HG02840 (cell line): ENCODE measurements around the gene NAT9.

ENCODE experiments used
- ATAC-seq: cut with Tn5 transposase; IDR thresholded peaks from one replicate; pipeline ENCODE4 v1.9.1; 2021; ENCODE audit warnings: mild to moderate bottlenecking, moderate library complexity, moderate number of reproducible peaks; ENCODE audit not compliant: unreplicated experiment, low FRiP score

Gene NAT9

GRCh38 chr17:74764751-74765286, 11.3 kb downstream of the NAT9 start:
- no peak for ATAC-seq

DNA sequence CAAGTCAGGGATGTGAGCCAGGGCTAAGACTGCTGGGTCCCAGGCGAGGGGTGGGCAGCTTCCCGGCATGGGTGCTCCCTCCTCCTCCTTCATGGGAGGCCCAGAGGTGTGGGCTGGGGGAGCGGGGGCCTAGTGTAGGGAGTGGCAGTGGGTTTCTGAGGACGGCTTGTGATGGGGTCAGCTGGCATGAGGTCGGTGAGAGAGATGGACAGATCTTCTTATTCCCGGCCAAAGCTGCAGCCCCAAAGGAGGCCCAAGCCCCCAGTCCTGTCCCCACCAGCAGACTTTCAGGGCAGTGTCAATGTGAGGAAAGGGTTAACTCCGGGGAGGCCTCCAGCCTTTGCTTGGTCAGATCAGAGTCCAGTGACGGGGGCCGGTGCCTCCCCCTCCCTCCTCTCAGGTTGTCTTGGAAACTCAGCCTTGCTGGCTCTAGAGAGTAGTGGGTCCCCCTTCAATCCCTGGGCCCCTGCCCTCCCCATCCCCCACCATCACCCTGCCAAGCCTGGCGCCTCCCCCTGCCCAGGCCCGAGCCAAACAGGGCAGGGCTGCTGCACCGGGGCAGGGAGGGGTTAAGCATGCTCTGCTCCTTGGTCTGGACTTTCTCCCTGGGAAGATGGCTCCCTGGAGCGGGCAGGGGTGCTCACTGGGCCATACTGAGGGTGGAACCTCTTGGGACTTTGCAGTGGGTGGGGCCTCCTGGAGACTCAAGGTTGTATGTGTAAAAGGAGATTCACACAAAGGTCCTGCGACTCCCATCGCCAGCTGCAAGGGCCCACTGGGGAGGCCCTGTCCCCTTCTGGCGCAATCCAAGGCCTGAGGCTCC, 12.4 kb downstream of the NAT9 start:
- ATAC-seq, result no peak

DNA sequence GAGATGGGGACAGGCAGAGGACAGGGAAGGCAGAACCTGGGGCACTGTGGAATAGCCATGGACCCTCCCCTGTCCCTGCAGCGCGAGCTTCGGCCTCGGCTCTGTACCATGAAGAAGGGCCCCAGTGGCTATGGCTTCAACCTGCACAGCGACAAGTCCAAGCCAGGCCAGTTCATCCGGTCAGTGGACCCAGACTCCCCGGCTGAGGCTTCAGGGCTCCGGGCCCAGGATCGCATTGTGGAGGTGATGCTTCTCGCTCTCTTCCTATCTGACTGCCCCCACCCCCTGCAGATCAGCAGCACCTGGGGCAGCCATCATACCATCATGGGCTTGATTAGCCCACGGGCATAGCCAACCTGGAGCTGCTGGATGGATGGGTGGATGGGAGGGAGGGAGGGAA, 14.2 kb downstream of the NAT9 start:
- no peak for ATAC-seq

GRCh38 chr17:74761419-74761818, 14.7 kb downstream of the NAT9 start:
- ATAC-seq, result no peak

- no peak for ATAC-seq
Observed at GRCh38 chr17:74760404-74761105, 15.6 kb downstream of the NAT9 start.

DNA sequence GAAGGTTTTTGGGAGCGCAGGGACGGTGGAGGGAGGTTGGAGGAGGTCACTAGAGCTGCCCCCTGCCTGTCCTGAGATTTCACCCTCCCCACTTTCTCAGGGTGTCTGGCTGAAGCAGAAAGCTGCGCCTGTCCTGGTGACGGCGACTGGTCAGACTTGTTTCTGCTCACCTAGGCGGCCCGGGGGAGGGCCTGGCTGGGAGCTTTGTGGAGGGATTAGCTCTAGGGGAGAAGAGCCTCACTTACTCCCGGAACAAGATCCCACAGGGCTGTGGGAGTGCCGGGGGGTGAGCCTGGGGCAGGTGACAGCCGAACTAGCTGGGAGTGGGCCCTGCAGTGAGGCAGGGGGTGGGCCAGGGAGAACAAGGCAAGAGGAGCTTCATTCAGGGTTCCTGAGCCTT, 16.2 kb downstream of the NAT9 start:
- ATAC-seq, result no peak

DNA sequence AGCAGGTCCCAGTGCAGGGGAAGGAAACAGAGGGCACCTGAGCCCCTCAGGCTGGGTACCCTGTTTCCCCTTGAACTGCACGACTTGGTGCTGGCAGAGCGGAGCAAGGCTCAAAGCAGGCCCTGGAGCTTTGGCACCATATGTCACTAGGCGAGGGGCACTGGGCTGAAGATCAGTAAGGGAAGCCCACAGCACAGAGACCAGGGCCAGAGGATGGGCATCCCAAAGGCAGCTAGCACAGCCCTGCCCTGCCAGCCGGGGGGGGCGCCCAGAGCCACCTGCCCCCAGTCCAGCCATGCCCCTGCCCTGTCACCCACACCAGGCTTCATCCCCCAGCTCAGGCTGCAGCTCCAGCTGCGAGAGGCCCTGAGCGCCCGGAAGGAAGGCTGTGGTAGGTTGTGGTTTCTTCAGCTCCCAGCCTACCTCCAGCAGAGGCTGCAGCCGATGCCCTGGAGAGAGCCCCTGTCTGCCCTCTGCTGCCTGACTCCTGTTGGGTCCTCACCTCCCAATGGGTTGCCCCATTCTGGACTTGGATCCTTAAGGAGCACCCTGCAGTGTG, 16.8 kb downstream of the NAT9 start:
- ATAC-seq, result no peak

DNA sequence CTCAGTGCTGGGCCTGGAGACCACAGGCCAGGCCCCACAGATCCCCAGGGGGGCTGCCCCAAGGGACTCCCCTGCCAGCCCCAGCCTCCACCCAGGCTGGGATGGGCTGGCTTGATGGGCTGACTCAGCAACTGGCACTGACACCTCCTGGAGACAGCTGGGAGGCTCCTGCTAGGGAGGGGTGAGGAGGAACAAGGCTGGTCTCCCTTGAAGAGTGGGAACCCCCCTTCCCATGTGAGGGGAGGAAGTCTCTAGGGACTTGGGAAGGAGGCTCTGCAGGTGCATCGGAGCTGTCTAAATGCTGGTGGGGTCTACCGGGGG, 17.3 kb downstream of the NAT9 start:
- no peak for ATAC-seq

- ATAC-seq, result no peak
Observed at GRCh38 chr17:74757931-74758847, 18.0 kb downstream of the NAT9 start.

DNA sequence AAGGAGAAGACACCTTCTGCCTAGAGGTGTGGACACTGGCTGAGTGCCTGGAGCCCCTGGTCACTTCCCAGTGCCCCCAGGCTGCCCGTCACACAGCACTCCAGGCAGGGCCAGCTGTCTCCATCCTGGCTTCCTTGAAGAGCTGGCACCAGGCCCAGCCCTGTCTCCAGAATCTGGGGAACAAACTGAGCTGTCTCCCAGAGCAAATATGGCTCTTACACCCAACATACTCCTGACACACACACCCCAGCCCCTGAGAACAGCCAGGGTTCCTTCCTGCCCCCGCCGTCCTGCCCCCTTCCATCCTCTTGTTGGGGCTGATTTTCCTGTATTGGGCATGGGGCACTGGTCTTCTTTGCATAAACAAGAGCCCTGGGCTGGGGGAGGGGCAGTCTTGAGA, 18.6 kb downstream of the NAT9 start:
- no peak for ATAC-seq

GRCh38 chr17:74756891-74757290, 19.3 kb downstream of the NAT9 start:
- no peak for ATAC-seq

DNA sequence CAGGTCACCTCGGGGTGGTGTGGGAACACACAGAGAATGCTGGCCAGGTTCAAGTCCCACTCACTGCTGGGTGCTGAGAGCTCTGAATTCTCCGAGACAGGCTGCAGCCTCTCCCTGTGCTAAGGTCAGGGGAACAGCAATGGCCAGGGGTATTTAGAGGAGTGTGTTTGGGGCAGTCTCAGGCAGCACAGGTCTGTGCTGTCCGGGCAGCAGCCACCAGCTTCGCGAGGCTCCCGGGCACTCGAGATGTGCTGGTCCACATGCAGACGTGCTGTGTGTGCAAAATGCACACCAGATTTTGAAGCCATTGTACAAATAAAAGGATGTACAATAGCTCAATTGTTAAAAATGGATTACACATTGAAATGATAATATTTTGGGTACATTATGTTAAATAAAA, 20.6 kb downstream of the NAT9 start:
- ATAC-seq, result no peak

- no peak for ATAC-seq
Observed at GRCh38 chr17:74754832-74755231, 21.3 kb downstream of the NAT9 start.

DNA sequence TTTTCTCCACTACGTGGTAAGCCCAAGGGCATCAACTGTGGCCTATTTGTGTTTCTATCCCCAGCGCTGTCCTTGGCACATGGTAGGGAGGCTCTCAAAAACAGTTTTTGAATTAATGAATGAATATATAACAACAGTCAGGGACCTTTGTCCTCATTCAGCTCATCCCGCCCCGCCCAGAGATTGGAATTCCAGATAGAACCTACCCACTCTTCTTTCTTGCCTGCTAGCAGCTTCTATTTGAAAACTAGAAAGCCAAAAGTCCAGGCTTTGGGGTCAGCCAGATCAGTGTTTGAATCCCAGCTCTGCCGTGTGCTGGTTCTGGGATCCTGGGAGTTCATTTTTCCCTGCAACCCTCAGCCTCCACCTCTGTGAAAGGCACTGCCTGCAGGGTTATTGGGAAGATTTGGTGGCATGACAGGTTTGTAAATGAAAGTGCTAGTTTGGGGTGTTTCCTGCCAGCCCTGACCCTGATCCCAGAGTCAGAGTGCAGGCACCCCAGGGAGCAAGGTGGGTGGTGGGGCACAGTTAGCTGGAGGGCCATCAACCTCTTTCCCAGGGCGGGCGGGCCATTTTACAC, 23.2 kb downstream of the NAT9 start:
- ATAC-seq, result no peak

DNA sequence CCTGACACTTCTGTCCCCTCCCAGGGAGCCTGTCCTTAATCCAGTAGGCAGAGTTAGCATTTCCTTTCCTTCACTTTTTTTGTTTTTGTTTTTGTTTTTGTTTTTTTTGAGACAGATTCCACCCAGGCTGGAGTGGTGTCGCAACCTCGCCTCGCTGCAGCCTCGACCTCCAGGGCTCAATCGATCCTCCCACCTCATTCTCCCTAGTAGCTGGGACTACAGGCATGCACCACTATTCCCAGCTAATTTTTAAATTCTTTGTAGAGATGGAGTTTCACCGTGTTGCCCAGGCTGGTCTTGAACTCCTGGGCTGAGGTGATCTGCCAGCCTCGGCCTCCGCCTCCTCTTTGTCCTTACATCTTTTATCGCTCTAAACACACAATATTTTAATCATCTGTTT, 23.7 kb downstream of the NAT9 start:
- ATAC-seq, result no peak

GRCh38 chr17:74750327-74751069, 25.6 kb downstream of the NAT9 start:
- no peak for ATAC-seq

DNA sequence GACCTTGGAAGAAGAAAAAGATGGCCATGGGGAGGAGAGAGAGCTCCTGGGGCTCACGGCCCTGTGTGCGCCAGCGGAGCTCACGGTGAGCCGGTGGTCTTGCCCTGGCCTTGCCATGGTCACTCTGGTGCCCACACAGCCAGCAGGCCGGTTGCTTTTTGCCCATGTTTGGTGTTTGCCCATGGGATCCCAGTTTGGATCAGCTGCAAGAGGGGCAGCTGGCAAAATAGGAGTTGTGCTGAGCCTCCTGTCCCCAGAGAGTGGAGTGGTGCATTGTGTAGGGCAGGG, 26.2 kb downstream of the NAT9 start:
- no peak for ATAC-seq

DNA sequence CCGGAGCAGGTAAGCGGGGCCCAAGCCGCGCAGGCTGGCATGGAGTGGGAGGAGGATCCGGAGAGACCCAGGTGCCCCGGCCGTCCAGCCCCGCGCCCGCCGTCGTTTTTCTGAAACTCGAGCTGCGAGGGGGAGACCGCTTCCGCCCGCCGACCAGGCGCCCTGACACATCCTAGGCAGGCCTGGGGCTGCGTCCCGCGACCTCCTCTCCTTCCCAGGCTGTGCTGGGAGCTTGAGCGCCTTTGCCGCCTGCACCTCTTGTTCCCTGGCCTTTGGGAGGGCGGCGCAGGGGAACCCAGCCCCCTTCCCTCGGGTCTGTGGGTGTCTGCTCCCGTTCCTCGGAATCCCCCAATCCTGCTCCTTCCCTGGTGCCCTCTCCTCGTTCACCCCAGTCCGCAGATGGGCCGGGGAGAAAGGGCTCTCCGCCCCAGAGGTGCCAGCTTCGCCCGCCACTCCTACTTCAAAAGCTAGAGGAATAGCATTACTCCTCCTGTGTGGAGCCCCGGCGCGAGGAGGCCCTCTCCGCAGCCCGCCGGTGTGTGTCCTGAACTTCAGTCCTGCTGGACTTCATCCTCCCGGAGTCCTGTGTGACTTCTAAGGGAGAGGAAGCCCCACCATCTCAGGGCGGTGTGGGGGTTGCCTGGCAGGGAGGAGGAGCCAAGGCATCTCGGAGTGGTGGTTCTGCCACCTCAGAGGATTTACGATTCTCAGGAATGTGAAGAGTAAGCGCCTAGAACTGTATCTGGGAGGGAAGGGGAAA, 26.7 kb downstream of the NAT9 start:
- ATAC-seq, result peak; percentile 13
